Endodermal cell (in vitro differentiated cells): ENCODE data around the gene RBL2. TPM values are rescaled to one million over a fixed set of nuclear protein-coding genes. Genes with fewer than 3 reads are reported as not detected.

ENCODE experiments used
- DNase-seq: peaks from one replicate; pipeline ENCODE4 v3.0.0-alpha.2; 2017
- H3K27ac ChIP-seq: 2 replicates; pipeline ENCODE4 v1.5.1; 2013; ENCODE audit warnings: mild to moderate bottlenecking, low read depth, low read length, moderate library complexity
- H3K27me3 ChIP-seq: 2 replicates; pipeline ENCODE4 v1.6.1; 2013; ENCODE audit warnings: mild to moderate bottlenecking, low read length, moderate library complexity; ENCODE audit not compliant: insufficient read depth, control insufficient read depth, poor library complexity, severe bottlenecking
- H3K36me3 ChIP-seq: 2 replicates; pipeline ENCODE4 v1.7.0; 2013; ENCODE audit warnings: mild to moderate bottlenecking, low read length, moderate library complexity; ENCODE audit not compliant: control insufficient read depth, insufficient read depth
- H3K4me1 ChIP-seq: one replicate; pipeline ENCODE4 v1.7.0; 2013; ENCODE audit warnings: low read length; ENCODE audit not compliant: control insufficient read depth, insufficient read depth
- H3K4me3 ChIP-seq: 2 replicates; pipeline ENCODE4 v1.5.1; 2013; ENCODE audit warnings: mild to moderate bottlenecking, low read length, moderate library complexity
- H3K9ac ChIP-seq: 2 replicates; pipeline ENCODE4 v1.6.1; 2013; ENCODE audit warnings: mild to moderate bottlenecking, low read length, moderate library complexity; ENCODE audit not compliant: poor library complexity, severe bottlenecking; ENCODE audit errors: extremely low read depth
- H3K9me3 ChIP-seq: 2 replicates; pipeline ENCODE4 v1.6.1; 2013; ENCODE audit warnings: mild to moderate bottlenecking, low read length, moderate library complexity; ENCODE audit not compliant: control insufficient read depth
- H3K27ac Mint-ChIP-seq: 2 replicates; pipeline ENCODE4 v1.8.0; 2020; ENCODE audit warnings: mixed read lengths
- H3K27me3 Mint-ChIP-seq: 2 replicates; pipeline ENCODE4 v1.8.0; 2021; ENCODE audit warnings: mild to moderate bottlenecking, mixed read lengths; ENCODE audit not compliant: insufficient read depth
- H3K36me3 Mint-ChIP-seq: 2 replicates; pipeline ENCODE4 v1.8.0; 2020; ENCODE audit warnings: low read depth, mixed read lengths
- H3K4me1 Mint-ChIP-seq: 2 replicates; pipeline ENCODE4 v1.8.0; 2020; ENCODE audit warnings: mixed read lengths
- H3K4me3 Mint-ChIP-seq: 2 replicates; pipeline ENCODE4 v1.8.0; 2020; ENCODE audit warnings: mild to moderate bottlenecking, moderate library complexity, mixed read lengths
- H3K9me3 Mint-ChIP-seq: 2 replicates; pipeline ENCODE4 v1.8.0; 2020; ENCODE audit warnings: mild to moderate bottlenecking, mixed read lengths
- CTCF ChIP-seq: fragments of 200-600 bp; sonication (generic); conservative IDR thresholded peaks from 2 replicates; pipeline ENCODE4 v1.5.0; 2021; ENCODE audit warnings: antibody characterized with exemption, mild to moderate bottlenecking
- WGBS, 2 experiments: methylation state at CpG; one replicate each; pipeline versions ENCODE4 v1.1.5 to v1.1.7; 2013; ENCODE audit warnings: missing lambda C conversion rate in 2 of 2, mixed read lengths in 1 of 2; ENCODE audit not compliant: insufficient coverage in 1 of 2, insufficient read length in 1 of 2; 5-methylcytosine and 5-hydroxymethylcytosine counted together
- total RNA-seq, 2 donors: library from RNA; stranded (reverse); fragmentation: NEBNext Ultra II Directional in 1 of 2; extraction: Animal tissue kit (Norgen Biotek cat#: 25700) in 1 of 2; gene quantifications; 2 replicates in 1 of 2; 3 replicates in 1 of 2; pipeline ENCODE4 v1.2.1, GENCODE V29; 2021

RBL2 gene
- total RNA-seq, 2 donors from 2014 or later: 34.9 to 46.0 TPM

GRCh38 chr16:53484542-53484941, 50.3 kb downstream of the RBL2 start:
- H3K27me3 ChIP-seq: no peaks in the 10 kb centered on the region
- Mint-ChIP-seq H3K4me1 (no peaks in the 10 kb centered on the region), H3K9me3 (peaks cover 31% of the 10 kb centered on the region), H3K4me3 (no peak overlapping the region), H3K27me3 (no peaks in the 10 kb centered on the region), H3K36me3 (peaks cover 83% of the 10 kb centered on the region), H3K27ac (no peak overlapping the region)
- TF ChIP-seq CTCF: no peak
- H3K4me1 ChIP-seq: no peaks in the 10 kb centered on the region
- peaks cover 30% of the 10 kb centered on the region for H3K9me3 ChIP-seq
- 100% methylated on average over 1 to 2 of the region's 2 CpGs for WGBS, 2 experiments
- no peak for DNase-seq
- H3K9ac ChIP-seq: no peak overlapping the region
- no peak overlapping the region for H3K4me3 ChIP-seq
- no peak overlapping the region for H3K27ac ChIP-seq
- H3K36me3 ChIP-seq: peaks cover 87% of the 10 kb centered on the region

DNA sequence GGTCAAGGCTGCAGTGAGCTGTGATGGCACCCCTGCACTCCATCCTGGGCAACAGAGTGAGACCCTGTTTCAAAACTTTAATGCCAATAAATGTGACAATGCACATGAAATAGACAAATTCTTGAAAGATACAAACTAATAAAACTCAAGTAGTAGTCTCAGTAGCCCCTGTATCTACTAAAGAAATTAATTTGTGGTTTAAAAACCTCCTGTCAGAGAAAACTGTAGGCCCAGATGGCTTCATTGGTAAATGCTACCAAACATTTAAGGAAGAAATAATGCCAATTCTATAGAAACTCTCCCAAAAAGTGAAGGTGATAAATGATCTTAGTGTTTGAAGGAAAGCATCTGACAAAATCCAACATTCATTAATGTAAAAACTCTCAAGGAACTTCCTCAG, 52.0 kb downstream of the RBL2 start:
- Histone ChIP-seq H3K4me3 (no peak overlapping the region), H3K27me3 (no peaks in the 10 kb centered on the region), H3K4me1 (no peaks in the 10 kb centered on the region), H3K9ac (no peak overlapping the region), H3K36me3 (peaks cover 92% of the 10 kb centered on the region), H3K27ac (no peak overlapping the region), H3K9me3 (peaks cover 30% of the 10 kb centered on the region)
- no peak for TF ChIP-seq CTCF
- Mint-ChIP-seq H3K27ac (no peak overlapping the region), H3K27me3 (no peaks in the 10 kb centered on the region), H3K9me3 (peaks cover 31% of the 10 kb centered on the region), H3K4me3 (no peak overlapping the region), H3K36me3 (peaks cover 77% of the 10 kb centered on the region), H3K4me1 (no peaks in the 10 kb centered on the region)
- no peak for DNase-seq

GRCh38 chr16:53489755-53490154, 55.5 kb downstream of the RBL2 start:
- no peak for TF ChIP-seq CTCF
- no peak for DNase-seq
- Mint-ChIP-seq H3K36me3 (peaks cover 68% of the 10 kb centered on the region), H3K27ac (no peak overlapping the region), H3K4me1 (no peaks in the 10 kb centered on the region), H3K27me3 (no peaks in the 10 kb centered on the region), H3K9me3 (peaks cover 29% of the 10 kb centered on the region), H3K4me3 (no peak overlapping the region)
- WGBS, 2 experiments: 100% methylated on average over 1 of the region's 1 CpG; no CpG with 5 or more reads in 1 of the 2 experiments
- Histone ChIP-seq H3K9me3 (peaks cover 30% of the 10 kb centered on the region), H3K27me3 (no peaks in the 10 kb centered on the region), H3K27ac (no peak overlapping the region), H3K4me3 (no peak overlapping the region), H3K4me1 (no peaks in the 10 kb centered on the region), H3K36me3 (peaks cover 94% of the 10 kb centered on the region), H3K9ac (no peak overlapping the region)
